Gastroesophageal sphincter (tissue), 3 donors: ENCODE data around the gene GRK1.

Experiments used
- POLR2A ChIP-seq, 2 donors: fragments of 450-650 bp; IDR thresholded peaks; one replicate each; pipeline ENCODE4 v1.6.1; 2017; ENCODE audit warnings: antibody characterized with exemption in 2 of 2, mild to moderate bottlenecking in 2 of 2, moderate library complexity in 1 of 2
- TF ChIP-seq, protein P1 (sequence below), 4 experiments: fragments of 200-600 bp in 2 of 4; fragments of 450-650 bp in 2 of 4; sonication (generic) in 1 of 4; IDR thresholded peaks; one replicate each; pipeline ENCODE4 v1.5.1; 2017 to 2019; ENCODE audit warnings: antibody characterized with exemption in 4 of 4, mild to moderate bottlenecking in 2 of 4, moderate library complexity in 2 of 4

DNA sequence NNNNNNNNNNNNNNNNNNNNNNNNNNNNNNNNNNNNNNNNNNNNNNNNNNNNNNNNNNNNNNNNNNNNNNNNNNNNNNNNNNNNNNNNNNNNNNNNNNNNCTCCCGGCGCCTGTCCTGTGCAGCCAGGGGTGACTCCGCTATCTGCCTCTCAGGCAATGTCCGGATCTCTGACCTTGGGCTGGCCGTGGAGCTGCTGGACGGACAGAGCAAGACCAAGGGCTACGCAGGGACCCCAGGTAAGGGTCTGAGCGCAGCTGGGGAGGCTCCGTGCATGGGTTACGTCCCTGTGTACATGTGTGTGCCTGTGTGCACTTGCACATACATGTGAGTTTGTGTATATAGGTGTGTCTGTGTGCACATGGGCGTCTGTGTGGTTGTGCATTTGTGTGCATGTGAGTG is 55.9 kb downstream of the GRK1 start:
- TF ChIP-seq, protein P1, sequence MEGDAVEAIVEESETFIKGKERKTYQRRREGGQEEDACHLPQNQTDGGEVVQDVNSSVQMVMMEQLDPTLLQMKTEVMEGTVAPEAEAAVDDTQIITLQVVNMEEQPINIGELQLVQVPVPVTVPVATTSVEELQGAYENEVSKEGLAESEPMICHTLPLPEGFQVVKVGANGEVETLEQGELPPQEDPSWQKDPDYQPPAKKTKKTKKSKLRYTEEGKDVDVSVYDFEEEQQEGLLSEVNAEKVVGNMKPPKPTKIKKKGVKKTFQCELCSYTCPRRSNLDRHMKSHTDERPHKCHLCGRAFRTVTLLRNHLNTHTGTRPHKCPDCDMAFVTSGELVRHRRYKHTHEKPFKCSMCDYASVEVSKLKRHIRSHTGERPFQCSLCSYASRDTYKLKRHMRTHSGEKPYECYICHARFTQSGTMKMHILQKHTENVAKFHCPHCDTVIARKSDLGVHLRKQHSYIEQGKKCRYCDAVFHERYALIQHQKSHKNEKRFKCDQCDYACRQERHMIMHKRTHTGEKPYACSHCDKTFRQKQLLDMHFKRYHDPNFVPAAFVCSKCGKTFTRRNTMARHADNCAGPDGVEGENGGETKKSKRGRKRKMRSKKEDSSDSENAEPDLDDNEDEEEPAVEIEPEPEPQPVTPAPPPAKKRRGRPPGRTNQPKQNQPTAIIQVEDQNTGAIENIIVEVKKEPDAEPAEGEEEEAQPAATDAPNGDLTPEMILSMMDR (IDR thresholded peaks at IDR 0.05): no peak
- TF ChIP-seq POLR2A (IDR thresholded peaks at IDR 0.05): no peak
